ENCODE data around the gene KLF15.

Gene KLF15

DNA sequence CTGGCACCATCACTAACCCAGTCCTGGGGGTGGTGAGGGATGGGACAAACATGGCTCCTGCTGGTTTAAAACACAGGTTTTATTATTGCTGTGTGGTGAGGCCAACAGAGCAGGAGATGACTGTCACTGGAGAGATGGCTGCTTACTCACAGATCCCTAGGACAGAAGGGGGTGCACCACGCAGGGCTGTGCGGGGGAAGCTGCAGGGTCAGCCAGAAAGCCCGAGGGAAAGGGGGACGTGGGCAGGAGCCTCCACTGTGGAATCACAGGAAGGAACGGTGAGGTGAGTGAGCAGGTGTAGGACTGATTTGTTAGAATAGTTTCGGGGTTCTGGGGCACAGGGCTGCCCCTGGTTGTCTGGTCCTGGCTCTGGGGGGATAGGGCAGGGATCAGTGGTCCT lies 45.0 kb upstream of the KLF15 start:
- no peaks in the 10 kb centered on the region for H3F3A ChIP-seq (ENCODE audit: control insufficient read depth, insufficient read depth)
- H3K79me2 ChIP-seq (ENCODE audit: control insufficient read depth, low read length) = no peaks in the 10 kb centered on the region
- peaks cover 14% of the 10 kb centered on the region for H3K27me3 ChIP-seq (ENCODE audit: control insufficient read depth, low read length)
- peaks cover 17% of the 10 kb centered on the region; the same call in 1 of the 2 replicates for H3K9me3 ChIP-seq (ENCODE audit: control insufficient read depth, insufficient read depth, low read length)
- H3K4me1 ChIP-seq (ENCODE audit: control insufficient read depth, low read length) = peaks cover 7% of the 10 kb centered on the region
- no peaks in the 10 kb centered on the region for H3K36me3 ChIP-seq (ENCODE audit: control insufficient read depth, low read length)
- no peak overlapping the region for H3K4me2 ChIP-seq (ENCODE audit: low read length)
- no peak overlapping the region for H3K27ac ChIP-seq (ENCODE audit: low read depth, low read length)
- H3K4me3 ChIP-seq (ENCODE audit: low read length) = no peak overlapping the region
- no peak for TF ChIP-seq EZH2phosphoT487 (IDR thresholded peaks at IDR 0.05; ENCODE audit: borderline replicate concordance, low read length)
- TF ChIP-seq, protein P1, sequence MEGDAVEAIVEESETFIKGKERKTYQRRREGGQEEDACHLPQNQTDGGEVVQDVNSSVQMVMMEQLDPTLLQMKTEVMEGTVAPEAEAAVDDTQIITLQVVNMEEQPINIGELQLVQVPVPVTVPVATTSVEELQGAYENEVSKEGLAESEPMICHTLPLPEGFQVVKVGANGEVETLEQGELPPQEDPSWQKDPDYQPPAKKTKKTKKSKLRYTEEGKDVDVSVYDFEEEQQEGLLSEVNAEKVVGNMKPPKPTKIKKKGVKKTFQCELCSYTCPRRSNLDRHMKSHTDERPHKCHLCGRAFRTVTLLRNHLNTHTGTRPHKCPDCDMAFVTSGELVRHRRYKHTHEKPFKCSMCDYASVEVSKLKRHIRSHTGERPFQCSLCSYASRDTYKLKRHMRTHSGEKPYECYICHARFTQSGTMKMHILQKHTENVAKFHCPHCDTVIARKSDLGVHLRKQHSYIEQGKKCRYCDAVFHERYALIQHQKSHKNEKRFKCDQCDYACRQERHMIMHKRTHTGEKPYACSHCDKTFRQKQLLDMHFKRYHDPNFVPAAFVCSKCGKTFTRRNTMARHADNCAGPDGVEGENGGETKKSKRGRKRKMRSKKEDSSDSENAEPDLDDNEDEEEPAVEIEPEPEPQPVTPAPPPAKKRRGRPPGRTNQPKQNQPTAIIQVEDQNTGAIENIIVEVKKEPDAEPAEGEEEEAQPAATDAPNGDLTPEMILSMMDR (IDR thresholded peaks at IDR 0.05; ENCODE audit: low read depth, low read length, poor library complexity, severe bottlenecking) = no peak
- no peaks in the 10 kb centered on the region for H4K20me1 ChIP-seq (ENCODE audit: control insufficient read depth, insufficient read depth, low read depth, low read length)
- no peaks in the 10 kb centered on the region for H3K9me2 ChIP-seq (replicated peaks; ENCODE audit: control insufficient read depth, low read length)

DNA sequence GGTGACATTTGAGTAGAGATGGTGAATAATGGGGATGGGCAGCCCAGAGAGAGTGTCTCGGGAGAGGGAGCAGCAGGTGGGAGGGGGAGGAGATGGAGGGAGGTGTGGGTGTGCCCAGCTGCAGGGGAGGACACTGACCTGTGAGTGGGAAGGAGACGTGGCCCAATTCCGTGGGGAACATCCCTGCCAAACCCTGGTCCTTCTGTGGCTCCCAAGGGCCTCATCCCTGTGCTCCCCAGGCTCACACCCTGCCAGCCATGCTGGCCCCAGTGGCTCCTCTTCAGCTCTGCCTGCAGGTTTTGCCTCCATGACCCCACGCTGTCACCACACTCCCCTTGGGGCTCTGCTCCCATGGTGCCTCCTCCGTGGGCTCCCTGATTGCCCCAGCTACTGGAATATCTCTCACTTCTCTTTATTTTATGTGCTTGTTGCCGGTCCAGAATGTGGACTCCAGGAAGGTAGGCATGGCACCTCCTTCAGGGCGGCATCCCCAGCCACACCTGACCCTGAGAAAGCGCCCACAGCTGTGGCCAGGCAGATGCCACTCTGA lies 44.5 kb upstream of the KLF15 start:
- H3K27me3 ChIP-seq (ENCODE audit: control insufficient read depth, low read length) = peaks cover 9% of the 10 kb centered on the region; the same call in 1 of the 2 replicates
- H3K4me2 ChIP-seq (ENCODE audit: low read length) = no peak overlapping the region
- TF ChIP-seq, protein P1 (IDR thresholded peaks at IDR 0.05; ENCODE audit: low read depth, low read length, poor library complexity, severe bottlenecking) = no peak
- no peak for TF ChIP-seq EZH2phosphoT487 (IDR thresholded peaks at IDR 0.05; ENCODE audit: borderline replicate concordance, low read length)
- H3K79me2 ChIP-seq (ENCODE audit: control insufficient read depth, low read length) = no peaks in the 10 kb centered on the region
- no peak overlapping the region for H3K27ac ChIP-seq (ENCODE audit: low read depth, low read length)
- H3K4me3 ChIP-seq (ENCODE audit: low read length) = no peak overlapping the region
- H3K36me3 ChIP-seq (ENCODE audit: control insufficient read depth, low read length) = no peaks in the 10 kb centered on the region
- no peaks in the 10 kb centered on the region for H3K9me2 ChIP-seq (replicated peaks; ENCODE audit: control insufficient read depth, low read length)
- no peaks in the 10 kb centered on the region for H4K20me1 ChIP-seq (ENCODE audit: control insufficient read depth, insufficient read depth, low read depth, low read length)
- peaks cover 17% of the 10 kb centered on the region; the same call in 1 of the 2 replicates for H3K9me3 ChIP-seq (ENCODE audit: control insufficient read depth, insufficient read depth, low read length)
- H3K4me1 ChIP-seq (ENCODE audit: control insufficient read depth, low read length) = peaks cover 7% of the 10 kb centered on the region
- no peaks in the 10 kb centered on the region for H3F3A ChIP-seq (ENCODE audit: control insufficient read depth, insufficient read depth)

DNA sequence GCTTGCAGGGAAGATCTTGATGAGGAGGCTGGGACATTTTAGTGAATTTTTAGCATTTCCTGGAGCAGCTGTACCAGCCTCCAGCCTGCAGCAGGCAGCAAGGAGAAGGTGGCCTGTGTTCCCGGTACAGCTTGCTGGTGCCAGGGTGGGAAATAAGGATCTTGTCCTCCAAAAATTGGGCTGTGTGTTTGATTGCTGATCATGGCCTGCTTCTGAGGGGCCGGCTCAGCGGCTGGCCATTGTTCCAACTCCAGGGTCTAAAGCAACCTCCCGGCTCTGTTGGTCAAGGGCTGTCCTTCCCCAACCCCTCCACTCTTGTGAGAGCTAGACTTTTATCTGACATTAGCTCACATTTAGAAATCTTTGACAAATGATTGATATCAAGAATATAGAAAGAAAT lies 42.5 kb upstream of the KLF15 start:
- TF ChIP-seq, protein P1 (IDR thresholded peaks at IDR 0.05; ENCODE audit: low read depth, low read length, poor library complexity, severe bottlenecking) = no peak
- no peak for TF ChIP-seq EZH2phosphoT487 (IDR thresholded peaks at IDR 0.05; ENCODE audit: borderline replicate concordance, low read length)
- H3K4me2 ChIP-seq (ENCODE audit: low read length) = no peak overlapping the region

More for the DNA sequence above, 42.5 kb upstream of the KLF15 start:
- H3K79me2 ChIP-seq (ENCODE audit: control insufficient read depth, low read length) = no peaks in the 10 kb centered on the region
- H3K36me3 ChIP-seq (ENCODE audit: control insufficient read depth, low read length) = no peaks in the 10 kb centered on the region
- H3K9me2 ChIP-seq (replicated peaks; ENCODE audit: control insufficient read depth, low read length) = no peaks in the 10 kb centered on the region
- peaks cover 7% of the 10 kb centered on the region for H3K4me1 ChIP-seq (ENCODE audit: control insufficient read depth, low read length)
- no peaks in the 10 kb centered on the region for H4K20me1 ChIP-seq (ENCODE audit: control insufficient read depth, insufficient read depth, low read depth, low read length)
- no peak overlapping the region for H3K27ac ChIP-seq (ENCODE audit: low read depth, low read length)
- H3K27me3 ChIP-seq (ENCODE audit: control insufficient read depth, low read length) = 0 out of 2 replicates have a peak, but pooled peaks cover 6% of the 10 kb centered on the region
- H3K9me3 ChIP-seq (ENCODE audit: control insufficient read depth, insufficient read depth, low read length) = peaks cover 17% of the 10 kb centered on the region; the same call in 1 of the 2 replicates
- no peaks in the 10 kb centered on the region for H3F3A ChIP-seq (ENCODE audit: control insufficient read depth, insufficient read depth)
- no peak overlapping the region for H3K4me3 ChIP-seq (ENCODE audit: low read length)
